ENCODE data around the gene SERHL2. TPM values are rescaled to one million over a fixed set of nuclear protein-coding genes. Genes with fewer than 3 reads are reported as not detected.
"Not testable (repeated sequence)": the region's sequence is repeated elsewhere in the genome, so short reads cannot be mapped to it uniquely, and the experiment has no call there.

The SERHL2 gene
- total RNA-seq, 2 donors from 2014 or later, result 2.4 to 3.9 TPM

DNA sequence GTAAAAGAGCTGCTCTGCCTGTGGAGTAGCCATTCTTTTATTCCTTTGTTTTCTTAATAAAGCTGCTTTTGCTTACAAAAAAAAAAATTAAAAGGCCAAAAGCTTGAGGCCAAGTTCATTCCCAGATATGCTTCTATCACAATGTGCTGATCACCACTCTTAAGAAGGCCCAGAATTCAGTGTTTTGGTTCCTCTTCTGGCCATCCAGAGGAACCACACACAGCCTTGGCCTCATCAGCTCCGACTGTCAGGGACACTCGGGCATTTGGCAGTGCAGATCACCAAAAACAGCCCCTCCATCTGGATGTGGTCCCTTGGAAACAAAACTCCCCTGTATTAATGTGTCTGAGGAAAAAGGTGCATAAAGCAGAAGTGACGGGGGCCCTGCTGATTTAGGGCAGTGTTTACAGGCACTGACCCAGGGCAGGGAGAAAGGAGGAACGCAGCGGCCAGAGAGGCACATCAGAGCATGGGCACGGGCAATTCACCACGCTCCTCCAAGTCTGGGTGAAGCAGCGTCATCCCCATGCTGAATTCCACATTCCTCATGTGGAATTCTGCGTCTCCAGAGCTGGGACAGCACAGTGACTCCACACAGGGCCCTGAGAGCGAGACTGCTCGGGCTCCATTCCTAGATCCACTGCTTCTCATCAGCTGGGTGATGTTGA, 43.2 kb downstream of the SERHL2 start:
- H3K4me3 ChIP-seq, result no peak overlapping the region
- H3K27me3 ChIP-seq, result no peaks in the 10 kb centered on the region
- TF ChIP-seq, protein P1, sequence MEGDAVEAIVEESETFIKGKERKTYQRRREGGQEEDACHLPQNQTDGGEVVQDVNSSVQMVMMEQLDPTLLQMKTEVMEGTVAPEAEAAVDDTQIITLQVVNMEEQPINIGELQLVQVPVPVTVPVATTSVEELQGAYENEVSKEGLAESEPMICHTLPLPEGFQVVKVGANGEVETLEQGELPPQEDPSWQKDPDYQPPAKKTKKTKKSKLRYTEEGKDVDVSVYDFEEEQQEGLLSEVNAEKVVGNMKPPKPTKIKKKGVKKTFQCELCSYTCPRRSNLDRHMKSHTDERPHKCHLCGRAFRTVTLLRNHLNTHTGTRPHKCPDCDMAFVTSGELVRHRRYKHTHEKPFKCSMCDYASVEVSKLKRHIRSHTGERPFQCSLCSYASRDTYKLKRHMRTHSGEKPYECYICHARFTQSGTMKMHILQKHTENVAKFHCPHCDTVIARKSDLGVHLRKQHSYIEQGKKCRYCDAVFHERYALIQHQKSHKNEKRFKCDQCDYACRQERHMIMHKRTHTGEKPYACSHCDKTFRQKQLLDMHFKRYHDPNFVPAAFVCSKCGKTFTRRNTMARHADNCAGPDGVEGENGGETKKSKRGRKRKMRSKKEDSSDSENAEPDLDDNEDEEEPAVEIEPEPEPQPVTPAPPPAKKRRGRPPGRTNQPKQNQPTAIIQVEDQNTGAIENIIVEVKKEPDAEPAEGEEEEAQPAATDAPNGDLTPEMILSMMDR (IDR thresholded peaks at IDR 0.05), result no peak
- no peaks in the 10 kb centered on the region for H3K9me3 ChIP-seq
- H3K36me3 ChIP-seq, result peaks cover 79% of the 10 kb centered on the region
- peaks cover 0 to 27% of the 10 kb centered on the region in 2 donors for H3K4me1 ChIP-seq
- peak overlapping the region; percentile 54 to 57 for H3K27ac ChIP-seq
- no peak for DNase-seq (ENCODE audit: low spot score)

DNA sequence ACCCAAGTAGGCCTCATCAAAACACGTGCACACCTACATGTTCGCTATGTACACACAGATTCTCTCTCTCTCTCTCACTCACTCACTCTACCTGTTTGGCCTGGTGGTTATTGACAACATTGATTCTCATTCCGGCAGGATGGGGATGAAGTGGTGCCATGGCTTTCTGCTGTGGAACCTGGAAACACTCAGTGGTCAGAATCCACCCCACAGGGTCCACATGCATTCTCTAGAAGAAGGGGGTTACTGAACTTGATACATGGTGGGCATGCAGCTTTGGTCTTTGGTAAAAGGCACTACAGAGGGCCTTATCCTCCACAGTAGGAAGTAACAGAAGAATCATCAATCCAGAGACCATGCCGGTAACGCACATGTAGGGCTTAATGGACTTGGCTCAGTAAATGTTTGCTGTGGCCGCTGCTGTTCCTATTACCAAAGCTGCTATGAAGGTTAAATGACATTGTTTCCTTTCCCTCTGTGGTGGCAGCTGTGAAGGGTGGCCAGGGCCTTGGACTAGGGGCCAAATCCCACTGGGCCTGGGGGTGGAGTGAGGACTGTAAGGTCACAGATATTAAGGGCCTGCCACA, 48.2 kb downstream of the SERHL2 start:
- H3K4me3 ChIP-seq, result no peak overlapping the region

DNA sequence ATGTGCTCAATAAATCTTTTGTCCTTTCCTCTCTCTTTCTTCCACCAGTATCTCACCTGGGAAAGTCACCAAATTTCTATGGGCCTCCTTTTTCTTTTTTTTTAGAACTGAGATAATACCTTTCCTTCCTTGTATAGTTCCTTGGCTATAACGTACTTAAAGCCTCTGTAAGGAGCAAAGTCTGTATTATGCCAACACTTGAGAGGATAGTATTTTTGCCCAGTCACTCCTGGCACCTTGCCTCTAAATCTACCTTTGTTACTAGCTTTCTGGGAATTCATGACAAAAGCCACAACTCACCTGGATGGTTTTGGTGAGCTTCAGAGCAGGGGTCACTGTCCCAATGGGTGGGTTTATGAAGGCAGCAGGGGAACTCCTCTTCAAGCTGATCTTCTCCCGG, 48.7 kb downstream of the SERHL2 start:
- Histone ChIP-seq H3K9me3 (no peaks in the 10 kb centered on the region), H3K36me3 (peaks cover 48% of the 10 kb centered on the region), H3K27ac (no peak overlapping the region), H3K4me1 (peaks cover 0 to 16% of the 10 kb centered on the region in 2 donors), H3K4me3 (no peak overlapping the region), H3K27me3 (no peaks in the 10 kb centered on the region)
- no peak for DNase-seq (ENCODE audit: low spot score)
- TF ChIP-seq, protein P1 (IDR thresholded peaks at IDR 0.05), result no peak

More for the DNA sequence above, 48.2 kb downstream of the SERHL2 start:
- Histone ChIP-seq H3K4me1 (peaks cover 0 to 21% of the 10 kb centered on the region in 2 donors), H3K9me3 (no peaks in the 10 kb centered on the region), H3K27ac (no peak overlapping the region), H3K27me3 (no peaks in the 10 kb centered on the region), H3K36me3 (peaks cover 48% of the 10 kb centered on the region)
- DNase-seq (ENCODE audit: low spot score), result no peak
- TF ChIP-seq, protein P1 (IDR thresholded peaks at IDR 0.05), result no peak

DNA sequence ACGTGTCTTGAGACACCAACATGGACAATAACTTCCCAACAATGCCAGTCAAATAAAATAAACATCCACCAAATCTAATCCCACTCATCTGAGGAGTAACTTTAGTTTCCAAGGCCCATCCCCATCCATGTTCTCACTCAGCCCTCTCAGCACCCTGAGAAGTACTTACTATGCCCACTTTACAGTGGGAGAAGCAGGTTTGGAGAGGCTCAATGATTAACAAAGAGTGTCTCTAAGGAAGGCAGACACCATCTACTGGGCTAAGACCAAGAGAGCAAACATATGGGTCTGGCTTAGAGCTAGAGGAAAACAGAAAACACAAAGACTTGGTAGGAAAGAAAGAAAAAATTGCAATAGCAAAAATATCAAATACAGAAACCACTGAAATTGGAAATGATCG, 49.7 kb downstream of the SERHL2 start:
- H3K36me3 ChIP-seq, result peaks cover 44% of the 10 kb centered on the region
- no peaks in the 10 kb centered on the region for H3K27me3 ChIP-seq
- H3K9me3 ChIP-seq, result no peaks in the 10 kb centered on the region
- no peak for DNase-seq (ENCODE audit: low spot score)
- H3K4me3 ChIP-seq, result no peak overlapping the region
- H3K27ac ChIP-seq, result no peak overlapping the region
- peaks cover 0 to 20% of the 10 kb centered on the region in 2 donors for H3K4me1 ChIP-seq
- TF ChIP-seq, protein P1 (IDR thresholded peaks at IDR 0.05), result no peak

DNA sequence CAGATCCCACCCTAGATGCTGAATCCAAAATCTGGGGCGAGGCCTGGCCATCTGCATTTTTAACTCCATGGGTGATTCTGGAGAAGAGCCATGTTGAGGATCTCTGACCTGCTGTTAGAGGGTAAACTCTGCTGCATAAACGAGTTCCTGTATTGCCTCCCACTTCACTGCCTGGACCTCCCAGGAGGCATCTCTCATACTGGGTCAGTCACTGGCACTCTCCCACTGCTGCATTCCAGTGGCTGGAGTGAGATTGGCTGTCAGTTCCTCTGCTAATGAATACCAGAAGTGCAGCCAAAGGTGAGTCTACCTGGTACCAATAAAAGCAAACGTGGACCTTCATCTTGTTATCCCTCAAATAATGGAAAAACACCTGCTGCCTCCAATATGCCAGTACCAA, 50.6 kb downstream of the SERHL2 start:
- Histone ChIP-seq H3K4me1 (peaks cover 0 to 30% of the 10 kb centered on the region in 2 donors), H3K27ac (no peak overlapping the region), H3K4me3 (no peak overlapping the region), H3K27me3 (no peaks in the 10 kb centered on the region), H3K36me3 (peaks cover 34% of the 10 kb centered on the region), H3K9me3 (no peaks in the 10 kb centered on the region)
- TF ChIP-seq, protein P1 (IDR thresholded peaks at IDR 0.05), result no peak
- no peak for DNase-seq (ENCODE audit: low spot score)

DNA sequence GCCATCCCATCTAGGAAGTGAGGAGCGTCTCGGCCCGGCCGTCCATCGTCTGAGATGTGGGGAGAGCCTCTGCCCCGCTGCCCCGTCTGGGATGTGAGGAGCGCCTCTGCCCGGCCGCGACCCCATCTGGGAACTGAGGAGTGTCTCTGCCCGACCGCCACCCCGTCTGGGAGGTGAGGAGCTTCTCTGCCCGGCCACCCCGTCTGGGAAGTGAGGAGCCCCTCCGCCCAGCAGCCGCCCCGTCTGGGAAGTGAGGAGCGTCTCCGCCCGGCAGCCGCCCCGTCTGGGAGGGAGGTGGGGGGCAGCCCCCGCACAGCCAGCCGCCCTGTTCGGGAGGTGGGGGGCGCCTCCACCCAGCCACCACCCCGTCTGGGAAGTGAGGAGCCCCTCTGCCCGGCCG, 53.9 kb downstream of the SERHL2 start:
- H3K4me1 ChIP-seq, result peaks cover 0 to 61% of the 10 kb centered on the region in 2 donors
- DNase-seq (ENCODE audit: low spot score); H3K4me3 ChIP-seq; H3K27me3 ChIP-seq; H3K9me3 ChIP-seq; H3K36me3 ChIP-seq; H3K27ac ChIP-seq: not testable (repeated sequence)
